ENCODE measurements around the gene LYPD3. TPM values are rescaled to one million over a fixed set of nuclear protein-coding genes. Genes with fewer than 3 reads are reported as not detected.
A peak's percentile ranks its signal among the peaks of the same experiment; 100 is the strongest.
"Not testable (repeated sequence)": the region's sequence is repeated elsewhere in the genome, so short reads cannot be mapped to it uniquely, and the experiment has no call there.

The LYPD3 gene
- 0.20 TPM for polyA plus RNA-seq (2013, experiment 1 of 2; ENCODE audit: insufficient read length)
- polyA plus RNA-seq (2013, experiment 2 of 2; ENCODE audit: insufficient read length): 0.87 TPM

DNA sequence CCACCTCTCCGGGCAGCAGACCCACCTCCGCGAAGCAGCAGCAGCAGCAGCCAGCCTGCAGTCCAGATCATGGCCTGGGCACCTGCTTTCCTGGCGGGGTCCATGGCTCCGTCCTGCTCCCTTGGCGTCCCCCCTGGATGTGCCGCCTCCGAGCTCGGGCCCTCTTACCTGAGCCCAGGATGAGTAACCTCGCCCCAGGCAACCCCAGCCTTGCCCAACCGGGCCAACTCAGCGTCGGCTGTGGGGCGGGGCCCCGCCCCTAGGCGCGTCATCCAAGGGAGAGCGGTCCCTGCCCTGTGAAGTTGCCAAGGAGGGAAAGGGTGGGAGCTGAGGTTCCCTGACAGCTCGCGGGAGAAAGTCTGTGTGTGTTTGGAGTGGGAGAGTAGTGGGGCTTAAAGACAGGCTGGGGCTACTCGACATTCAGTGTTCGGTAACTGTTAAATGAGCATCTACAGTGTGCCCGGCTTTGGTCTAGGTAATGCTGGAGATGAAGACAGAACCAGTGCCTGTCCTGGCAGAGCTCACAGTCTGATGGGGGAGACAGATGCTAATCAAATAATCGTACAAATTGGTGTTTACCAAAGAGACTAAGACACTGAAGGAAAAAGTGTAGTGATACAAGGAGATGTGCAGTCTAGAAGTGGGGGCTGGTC, at the start of gene LYPD3:
TSS of gene LYPD3 (minus strand) at position 141 of the 653 bp plus-strand sequence. CDS start at position 104, 37 bp downstream.
- no peak for DNase-seq

DNA sequence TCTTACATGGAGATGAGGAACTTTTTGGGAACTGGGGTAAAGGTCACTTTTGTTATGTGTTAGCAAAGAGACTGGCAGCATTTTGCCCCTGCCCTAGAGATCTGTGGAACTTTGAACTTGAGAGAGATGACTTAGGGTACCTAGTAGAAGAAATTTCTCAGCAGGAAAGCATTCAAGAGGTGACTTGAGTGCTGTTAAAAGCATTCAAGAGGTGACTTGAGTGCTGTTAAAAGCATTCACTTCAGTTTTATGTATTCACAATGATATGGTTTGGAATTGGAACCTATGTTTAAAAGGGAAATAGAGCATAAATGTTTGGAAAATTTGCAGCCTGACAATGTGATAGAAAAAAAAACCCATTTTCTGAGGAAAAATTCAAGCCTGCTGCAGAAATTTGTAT, 47.0 kb upstream of the LYPD3 start:
- not testable (repeated sequence) for DNase-seq

GRCh38 chr19:43511324-43511723, 45.9 kb upstream of the LYPD3 start:
- DNase-seq: no peak

DNA sequence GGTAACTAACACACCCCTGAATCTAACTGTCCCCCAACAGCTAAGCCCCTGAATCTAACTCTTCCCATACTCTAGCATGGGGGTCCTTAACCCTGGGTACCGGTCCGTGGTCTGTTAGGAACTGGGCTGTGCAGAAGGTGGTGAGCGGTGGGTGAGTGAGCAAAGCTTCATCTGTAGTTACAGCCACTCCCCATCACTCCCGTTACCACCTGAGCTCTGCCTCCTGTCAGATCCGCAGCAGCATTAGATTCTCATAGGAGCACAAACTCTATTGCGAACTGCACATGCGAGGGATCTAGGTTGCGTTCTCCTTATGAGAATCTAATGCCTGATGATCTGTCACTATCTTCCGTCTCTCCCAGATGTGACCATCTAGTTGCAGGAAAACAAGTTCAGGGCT, 45.3 kb upstream of the LYPD3 start:
- DNase-seq: no peak

DNA sequence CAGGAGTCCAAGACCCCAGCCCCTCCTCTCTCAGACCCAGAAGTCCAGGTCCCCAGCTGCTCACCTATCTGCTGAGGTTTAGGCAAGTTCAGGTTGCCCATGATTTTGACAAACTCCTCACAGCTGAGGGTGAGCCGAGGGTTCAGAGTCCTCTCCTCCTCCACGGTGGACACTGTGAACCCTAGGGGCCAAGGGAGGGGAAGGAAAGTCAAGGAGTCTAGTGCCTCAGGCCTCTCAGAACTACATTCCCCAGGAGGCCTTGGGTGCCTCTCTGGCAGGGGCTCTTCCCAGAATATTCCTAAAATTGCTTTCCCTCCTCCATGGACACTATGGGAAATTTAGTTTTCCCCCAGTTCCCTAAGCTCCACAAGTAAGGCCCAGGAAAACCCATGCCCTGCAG, 42.5 kb upstream of the LYPD3 start:
- DNase-seq: no peak

DNA sequence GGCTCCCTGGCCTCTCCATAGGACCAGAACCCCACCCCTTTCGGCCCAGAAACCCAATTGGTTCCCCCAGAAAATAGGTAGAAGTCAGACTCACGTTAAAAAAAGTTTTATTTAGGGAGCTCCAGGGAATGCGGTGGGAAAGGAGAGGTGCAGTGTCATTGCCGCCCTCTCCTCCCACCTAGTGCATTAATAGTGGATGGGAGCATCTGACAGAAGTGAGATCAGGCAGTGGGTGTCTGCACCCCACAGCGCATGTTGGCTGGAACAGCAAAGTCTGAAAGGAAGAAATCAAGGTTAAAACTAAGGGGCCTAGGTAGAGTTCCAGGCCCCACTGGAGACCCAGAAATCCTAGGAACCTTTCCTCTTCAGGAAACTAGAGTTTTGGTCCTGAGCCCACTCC, 41.2 kb upstream of the LYPD3 start:
- DNase-seq: no peak

DNA sequence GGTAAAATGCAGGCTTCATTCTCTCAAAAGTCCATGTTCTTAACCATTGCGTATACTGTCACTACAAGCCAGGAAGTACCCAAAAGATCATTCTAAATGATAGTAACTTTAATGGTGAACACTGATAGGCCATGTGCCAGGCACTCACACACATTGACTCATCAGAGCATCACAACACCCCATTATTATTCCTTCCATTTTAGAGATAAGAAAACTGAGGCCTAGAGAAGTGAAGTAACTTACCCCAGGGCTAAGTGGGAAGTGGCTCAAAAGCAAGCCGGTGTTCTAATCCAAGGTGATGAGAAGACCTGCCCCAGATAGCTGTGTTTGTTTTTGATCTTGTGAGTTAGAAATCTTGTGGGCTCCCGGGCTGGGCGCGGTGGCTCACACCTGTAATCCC, 40.5 kb upstream of the LYPD3 start:
- no peak for DNase-seq

- DNase-seq: no peak
Observed at GRCh38 chr19:43505186-43505456, 39.7 kb upstream of the LYPD3 start.

- DNase-seq: no peak
Observed at GRCh38 chr19:43504426-43505185, 39.2 kb upstream of the LYPD3 start, which contains the start of gene PHLDB3. TSS of gene PHLDB3 (minus strand) at chr19:43504746. CDS start at chr19:43504118, 628 bp downstream.

- peak; percentile 89 for DNase-seq
Observed at GRCh38 chr19:43503501-43504425, 38.4 kb upstream of the LYPD3 start.

GRCh38 chr19:43502419-43502976, 37.1 kb upstream of the LYPD3 start:
- no peak for DNase-seq

DNA sequence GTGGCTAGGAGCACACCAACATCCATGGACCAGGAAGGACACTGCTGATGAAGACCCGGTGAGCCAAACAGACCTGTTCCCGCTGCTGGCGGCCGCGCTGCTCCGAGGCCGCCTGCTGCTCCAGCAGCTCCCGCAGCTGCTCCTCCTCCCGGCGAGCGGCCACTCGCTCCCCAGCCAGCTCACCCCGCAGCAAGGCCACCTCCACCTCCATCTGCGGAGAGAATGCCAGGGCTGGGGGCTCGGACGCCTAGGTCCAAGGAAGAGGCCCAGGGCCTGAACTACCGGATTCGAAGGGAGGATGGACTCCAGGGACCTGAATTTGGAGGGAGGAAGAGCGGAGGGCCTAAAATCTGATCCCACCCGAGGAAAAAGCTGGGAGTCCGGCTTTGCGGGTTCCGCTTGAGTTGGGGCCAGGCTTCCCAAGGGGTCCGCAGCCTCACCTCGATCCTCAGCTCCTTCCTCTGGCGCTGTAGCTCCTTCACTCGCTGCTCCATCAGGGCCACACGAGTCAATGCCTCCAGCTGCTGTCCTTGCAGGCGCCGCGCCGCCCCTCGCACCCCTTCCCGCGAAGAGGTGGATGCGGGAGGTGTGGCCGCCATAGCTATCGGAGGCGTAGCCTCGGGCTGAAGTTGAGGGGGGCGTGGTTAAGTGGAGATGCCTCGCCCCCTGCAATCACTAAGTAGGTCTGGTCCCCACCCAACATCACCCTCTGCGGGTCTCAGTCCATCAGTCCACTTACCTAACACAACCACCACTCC, 36.4 kb upstream of the LYPD3 start:
- DNase-seq: no peak

- DNase-seq: no peak
Observed at GRCh38 chr19:43499042-43499441, 33.6 kb upstream of the LYPD3 start.

- DNase-seq: no peak
Observed at GRCh38 chr19:43498233-43498842, 32.9 kb upstream of the LYPD3 start.

GRCh38 chr19:43496960-43497359, 31.6 kb upstream of the LYPD3 start:
- DNase-seq: no peak

GRCh38 chr19:43495082-43495481, 29.7 kb upstream of the LYPD3 start:
- DNase-seq: no peak

GRCh38 chr19:43490759-43491158, 25.4 kb upstream of the LYPD3 start:
- no peak for DNase-seq

- DNase-seq: no peak
Observed at GRCh38 chr19:43489979-43490599, 24.7 kb upstream of the LYPD3 start.

DNA sequence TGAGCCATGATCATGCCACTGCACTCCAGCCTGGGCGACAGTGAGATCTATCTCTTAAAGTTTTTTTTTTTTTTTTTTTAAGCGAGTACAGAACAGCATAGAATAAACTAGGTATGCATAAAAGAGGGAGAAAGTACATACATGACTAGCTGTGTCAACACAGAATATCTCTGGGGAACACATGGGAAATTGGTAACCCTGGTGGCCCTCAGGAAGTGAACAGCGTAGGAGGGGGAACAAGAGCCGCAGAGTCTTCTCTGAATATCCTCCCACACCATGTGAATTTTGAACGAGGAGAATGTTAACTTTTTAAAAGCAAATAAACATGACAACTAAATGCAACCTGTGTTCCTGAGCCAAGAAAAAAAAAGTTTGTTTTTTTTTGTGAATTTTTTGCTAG, 23.9 kb upstream of the LYPD3 start:
- no peak for DNase-seq

- DNase-seq: no peak
Observed at GRCh38 chr19:43488179-43488578, 22.8 kb upstream of the LYPD3 start.

DNA sequence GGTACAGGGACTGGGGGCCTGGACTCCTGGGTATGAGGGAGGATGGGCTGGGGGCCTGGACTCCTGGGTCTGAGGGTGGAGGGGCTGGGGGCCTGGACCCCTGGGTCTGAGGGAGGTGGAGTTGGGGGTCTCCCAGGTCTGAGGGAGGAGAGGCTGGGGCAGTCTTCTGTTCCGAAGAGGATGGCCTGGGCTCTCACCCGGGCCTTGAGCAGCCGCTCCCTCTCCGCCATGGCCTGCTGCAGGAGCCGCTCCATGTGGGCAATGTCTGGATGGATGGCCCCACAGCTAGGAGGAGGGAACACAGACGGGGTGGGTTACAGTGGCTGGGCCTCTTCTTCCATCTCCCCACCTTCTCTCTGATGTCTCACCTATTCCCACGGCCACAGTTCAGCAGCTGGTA, 21.0 kb upstream of the LYPD3 start:
- DNase-seq: no peak
